ENCODE data around the gene BBS7. TPM values are rescaled to one million over a fixed set of nuclear protein-coding genes. Genes with fewer than 3 reads are reported as not detected.

The BBS7 gene
- total and polyA plus RNA-seq, 9 of the 15 experiments (the other 6 are each of a cell fraction or from before 2014, with no cell fraction given) = 13.4 to 25.8 (median 16.4) TPM

DNA sequence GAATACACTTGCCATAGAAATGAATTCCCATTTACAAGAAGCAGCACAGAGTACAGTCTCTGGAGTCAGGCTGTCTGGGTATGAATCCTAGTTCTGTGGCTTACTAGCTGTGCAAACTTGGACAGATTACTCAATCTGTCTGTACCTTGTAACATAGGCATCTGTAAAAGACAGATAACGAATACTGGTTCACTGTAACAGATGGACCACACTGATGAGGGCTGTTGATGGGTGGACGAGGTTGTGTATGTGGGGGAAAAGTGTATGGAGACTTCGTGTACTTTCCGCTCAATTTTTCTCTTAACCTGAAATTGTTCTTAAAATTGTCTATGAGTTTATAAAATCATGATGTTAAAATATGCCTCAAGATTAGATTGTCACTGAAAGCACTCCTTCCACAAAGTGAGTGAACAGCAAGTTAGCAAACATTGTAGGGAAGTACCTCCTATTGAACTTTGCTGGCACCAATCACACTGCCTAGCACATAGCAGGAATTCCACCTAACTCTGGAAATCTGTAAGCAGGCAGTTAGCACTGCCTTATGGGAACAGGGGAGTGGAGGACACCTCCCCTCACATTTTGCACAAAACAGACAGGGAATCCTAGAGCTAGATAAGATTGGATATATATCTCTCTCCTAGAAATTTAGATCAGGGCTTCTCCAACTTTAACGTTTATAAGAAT is 75.6 kb downstream of the BBS7 start (continued):
- TF ChIP-seq, protein P1, sequence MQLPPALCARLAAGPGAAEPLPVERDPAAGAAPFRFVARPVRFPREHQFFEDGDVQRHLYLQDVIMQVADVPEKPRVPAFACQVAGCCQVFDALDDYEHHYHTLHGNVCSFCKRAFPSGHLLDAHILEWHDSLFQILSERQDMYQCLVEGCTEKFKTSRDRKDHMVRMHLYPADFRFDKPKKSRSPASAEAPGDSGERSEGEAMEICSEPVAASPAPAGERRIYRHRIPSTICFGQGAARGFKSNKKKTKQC (CRISPR knock-in tag; IDR thresholded peaks at IDR 0.05) = no peak
- TF ChIP-seq, protein P2, sequence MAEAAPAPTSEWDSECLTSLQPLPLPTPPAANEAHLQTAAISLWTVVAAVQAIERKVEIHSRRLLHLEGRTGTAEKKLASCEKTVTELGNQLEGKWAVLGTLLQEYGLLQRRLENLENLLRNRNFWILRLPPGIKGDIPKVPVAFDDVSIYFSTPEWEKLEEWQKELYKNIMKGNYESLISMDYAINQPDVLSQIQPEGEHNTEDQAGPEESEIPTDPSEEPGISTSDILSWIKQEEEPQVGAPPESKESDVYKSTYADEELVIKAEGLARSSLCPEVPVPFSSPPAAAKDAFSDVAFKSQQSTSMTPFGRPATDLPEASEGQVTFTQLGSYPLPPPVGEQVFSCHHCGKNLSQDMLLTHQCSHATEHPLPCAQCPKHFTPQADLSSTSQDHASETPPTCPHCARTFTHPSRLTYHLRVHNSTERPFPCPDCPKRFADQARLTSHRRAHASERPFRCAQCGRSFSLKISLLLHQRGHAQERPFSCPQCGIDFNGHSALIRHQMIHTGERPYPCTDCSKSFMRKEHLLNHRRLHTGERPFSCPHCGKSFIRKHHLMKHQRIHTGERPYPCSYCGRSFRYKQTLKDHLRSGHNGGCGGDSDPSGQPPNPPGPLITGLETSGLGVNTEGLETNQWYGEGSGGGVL (CRISPR knock-in tag; IDR thresholded peaks at IDR 0.05) = no peak
- no peak for TF ChIP-seq U2AF1 (optimal IDR thresholded peaks at IDR 0.05; ENCODE audit: low read depth, low read length)
- TF ChIP-seq CBFB (CRISPR knock-in tag; IDR thresholded peaks at IDR 0.05) = no peak
- no peak for TF ChIP-seq EHMT2 (IDR thresholded peaks at IDR 0.05)
- TF ChIP-seq PTBP1 (IDR thresholded peaks at IDR 0.05; ENCODE audit: low read depth, low read length) = no peak
- TF ChIP-seq, protein P3, sequence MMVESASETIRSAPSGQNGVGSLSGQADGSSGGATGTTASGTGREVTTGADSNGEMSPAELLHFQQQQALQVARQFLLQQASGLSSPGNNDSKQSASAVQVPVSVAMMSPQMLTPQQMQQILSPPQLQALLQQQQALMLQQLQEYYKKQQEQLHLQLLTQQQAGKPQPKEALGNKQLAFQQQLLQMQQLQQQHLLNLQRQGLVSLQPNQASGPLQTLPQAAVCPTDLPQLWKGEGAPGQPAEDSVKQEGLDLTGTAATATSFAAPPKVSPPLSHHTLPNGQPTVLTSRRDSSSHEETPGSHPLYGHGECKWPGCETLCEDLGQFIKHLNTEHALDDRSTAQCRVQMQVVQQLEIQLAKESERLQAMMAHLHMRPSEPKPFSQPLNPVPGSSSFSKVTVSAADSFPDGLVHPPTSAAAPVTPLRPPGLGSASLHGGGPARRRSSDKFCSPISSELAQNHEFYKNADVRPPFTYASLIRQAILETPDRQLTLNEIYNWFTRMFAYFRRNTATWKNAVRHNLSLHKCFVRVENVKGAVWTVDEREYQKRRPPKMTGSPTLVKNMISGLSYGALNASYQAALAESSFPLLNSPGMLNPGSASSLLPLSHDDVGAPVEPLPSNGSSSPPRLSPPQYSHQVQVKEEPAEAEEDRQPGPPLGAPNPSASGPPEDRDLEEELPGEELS (CRISPR knock-in tag; IDR thresholded peaks at IDR 0.05; ENCODE audit: borderline replicate concordance) = no peak
- TF ChIP-seq SAFB (IDR thresholded peaks at IDR 0.05; ENCODE audit: borderline replicate concordance, low read depth, low read length) = no peak
- no peak for TF ChIP-seq MAFF (IDR thresholded peaks at IDR 0.05; ENCODE audit: low read length)
- TF ChIP-seq KLF16 (IDR thresholded peaks at IDR 0.05) = peak; percentile 96
- no peak for TF ChIP-seq HMG20B (CRISPR knock-in tag; IDR thresholded peaks at IDR 0.05)
- TF ChIP-seq, protein P4, sequence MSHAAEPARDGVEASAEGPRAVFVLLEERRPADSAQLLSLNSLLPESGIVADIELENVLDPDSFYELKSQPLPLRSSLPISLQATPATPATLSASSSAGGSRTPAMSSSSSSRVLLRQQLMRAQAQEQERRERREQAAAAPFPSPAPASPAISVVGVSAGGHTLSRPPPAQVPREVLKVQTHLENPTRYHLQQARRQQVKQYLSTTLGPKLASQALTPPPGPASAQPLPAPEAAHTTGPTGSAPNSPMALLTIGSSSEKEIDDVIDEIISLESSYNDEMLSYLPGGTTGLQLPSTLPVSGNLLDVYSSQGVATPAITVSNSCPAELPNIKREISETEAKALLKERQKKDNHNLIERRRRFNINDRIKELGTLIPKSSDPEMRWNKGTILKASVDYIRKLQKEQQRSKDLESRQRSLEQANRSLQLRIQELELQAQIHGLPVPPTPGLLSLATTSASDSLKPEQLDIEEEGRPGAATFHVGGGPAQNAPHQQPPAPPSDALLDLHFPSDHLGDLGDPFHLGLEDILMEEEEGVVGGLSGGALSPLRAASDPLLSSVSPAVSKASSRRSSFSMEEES (CRISPR knock-in tag; IDR thresholded peaks at IDR 0.05) = no peak
- TF ChIP-seq ZBTB1 (CRISPR knock-in tag; IDR thresholded peaks at IDR 0.05; ENCODE audit: borderline replicate concordance, low read depth) = no peak
- no peak for TF ChIP-seq SAFB2 (IDR thresholded peaks at IDR 0.05; ENCODE audit: borderline replicate concordance, low read depth, low read length, severe bottlenecking)
- peak; percentile 97 for TF ChIP-seq NCOR1 (IDR thresholded peaks at IDR 0.05)
- no peak for TF ChIP-seq CBX8 (IDR thresholded peaks at IDR 0.05; ENCODE audit: borderline replicate concordance, extremely low read depth, low read depth, low read length, poor library complexity, severe bottlenecking)
- TF ChIP-seq HDAC2 (IDR thresholded peaks at IDR 0.05) = peak; percentile 94
- no peak for TF ChIP-seq XRCC3 (IDR thresholded peaks at IDR 0.05)
- TF ChIP-seq, protein P5, sequence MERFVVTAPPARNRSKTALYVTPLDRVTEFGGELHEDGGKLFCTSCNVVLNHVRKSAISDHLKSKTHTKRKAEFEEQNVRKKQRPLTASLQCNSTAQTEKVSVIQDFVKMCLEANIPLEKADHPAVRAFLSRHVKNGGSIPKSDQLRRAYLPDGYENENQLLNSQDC (CRISPR knock-in tag; IDR thresholded peaks at IDR 0.05) = no peak
- no peak for TF ChIP-seq ETV1 (tag; conservative IDR thresholded peaks at IDR 0.05; ENCODE audit: low read depth)
- TF ChIP-seq ZC3H4 (CRISPR knock-in tag; IDR thresholded peaks at IDR 0.05; ENCODE audit: borderline replicate concordance) = no peak
- TF ChIP-seq ZFP1 (CRISPR knock-in tag; IDR thresholded peaks at IDR 0.05) = no peak
- 0 out of 2 replicates have a peak, but pooled peaks have one; percentile 22 for TF ChIP-seq SP1 (CRISPR knock-in tag; IDR thresholded peaks at IDR 0.05)
